Measurements from ENCODE around the gene TCAIM.

DNA sequence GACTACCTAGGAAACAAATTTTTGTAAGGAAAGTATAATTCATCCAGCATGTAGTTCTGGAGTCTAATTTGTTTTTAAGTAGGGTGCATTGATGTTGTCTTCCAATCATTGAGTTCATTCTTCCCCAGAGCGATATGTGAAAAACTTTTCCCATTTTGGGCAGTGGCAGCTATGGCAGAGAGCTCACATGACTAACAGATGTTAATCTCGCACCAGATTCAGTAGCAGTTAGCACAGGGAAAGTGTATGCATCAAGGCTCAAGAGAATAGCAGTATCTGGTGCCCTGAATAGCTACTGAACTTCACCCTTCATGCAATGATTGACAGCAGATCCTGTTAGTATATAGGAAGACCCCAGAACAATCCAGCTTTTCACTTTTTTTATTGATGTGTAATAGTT lies 46.3 kb upstream of the TCAIM start:
- TF ChIP-seq, protein P1, sequence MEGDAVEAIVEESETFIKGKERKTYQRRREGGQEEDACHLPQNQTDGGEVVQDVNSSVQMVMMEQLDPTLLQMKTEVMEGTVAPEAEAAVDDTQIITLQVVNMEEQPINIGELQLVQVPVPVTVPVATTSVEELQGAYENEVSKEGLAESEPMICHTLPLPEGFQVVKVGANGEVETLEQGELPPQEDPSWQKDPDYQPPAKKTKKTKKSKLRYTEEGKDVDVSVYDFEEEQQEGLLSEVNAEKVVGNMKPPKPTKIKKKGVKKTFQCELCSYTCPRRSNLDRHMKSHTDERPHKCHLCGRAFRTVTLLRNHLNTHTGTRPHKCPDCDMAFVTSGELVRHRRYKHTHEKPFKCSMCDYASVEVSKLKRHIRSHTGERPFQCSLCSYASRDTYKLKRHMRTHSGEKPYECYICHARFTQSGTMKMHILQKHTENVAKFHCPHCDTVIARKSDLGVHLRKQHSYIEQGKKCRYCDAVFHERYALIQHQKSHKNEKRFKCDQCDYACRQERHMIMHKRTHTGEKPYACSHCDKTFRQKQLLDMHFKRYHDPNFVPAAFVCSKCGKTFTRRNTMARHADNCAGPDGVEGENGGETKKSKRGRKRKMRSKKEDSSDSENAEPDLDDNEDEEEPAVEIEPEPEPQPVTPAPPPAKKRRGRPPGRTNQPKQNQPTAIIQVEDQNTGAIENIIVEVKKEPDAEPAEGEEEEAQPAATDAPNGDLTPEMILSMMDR (IDR thresholded peaks at IDR 0.05), result no peak
- no peak for TF ChIP-seq POLR2AphosphoS5 (IDR thresholded peaks at IDR 0.05)
